Liver (tissue), 3 donors: Measurements from ENCODE around the gene ENTPD1.

Experiments used
- CTCF ChIP-seq: fragments of 150-350 bp; IDR thresholded peaks from 2 replicates; pipeline ENCODE4 v1.5.1; 2017; ENCODE audit warnings: improper control_type of control experiment, low read depth, low read length; ENCODE audit not compliant: missing input control
- GABPA ChIP-seq, 2 donors: IDR thresholded peaks in 1 of 2; conservative IDR thresholded peaks in 1 of 2; 2 replicates each; pipeline ENCODE4 v1.6.1; 2016; ENCODE audit warnings: antibody characterized with exemption in 2 of 2, mild to moderate bottlenecking in 1 of 2, moderate library complexity in 1 of 2
- HNF4G ChIP-seq: IDR thresholded peaks from 2 replicates; pipeline ENCODE4 v1.6.1; 2016; ENCODE audit warnings: antibody characterized with exemption
- JUND ChIP-seq, 2 donors: IDR thresholded peaks; 2 replicates each; pipeline ENCODE4 v1.6.1; 2016; ENCODE audit warnings: antibody characterized with exemption in 2 of 2
- MAX ChIP-seq: IDR thresholded peaks from 2 replicates; pipeline ENCODE4 v1.6.1; 2016; ENCODE audit warnings: antibody characterized with exemption
- donor health status: healthy.
- donor health status: healthy.

GRCh38 chr10:95848841-95849240 is 92.9 kb downstream of the ENTPD1 start:
- TF ChIP-seq CTCF: no peak
- no peak for TF ChIP-seq MAX
- TF ChIP-seq GABPA (IDR thresholded peaks at IDR 0.05 in 1 of 2, conservative IDR thresholded peaks at IDR 0.05 in 1 of 2): no peak
- no peak for TF ChIP-seq HNF4G
- TF ChIP-seq JUND (IDR thresholded peaks at IDR 0.05): no peak
